ENCODE results near the gene EIPR1. TPM values are rescaled to one million over a fixed set of nuclear protein-coding genes. Genes with fewer than 3 reads are reported as not detected.

EIPR1 gene
- total RNA-seq, 1 donor from 2014 or later, result 46.4 TPM

DNA sequence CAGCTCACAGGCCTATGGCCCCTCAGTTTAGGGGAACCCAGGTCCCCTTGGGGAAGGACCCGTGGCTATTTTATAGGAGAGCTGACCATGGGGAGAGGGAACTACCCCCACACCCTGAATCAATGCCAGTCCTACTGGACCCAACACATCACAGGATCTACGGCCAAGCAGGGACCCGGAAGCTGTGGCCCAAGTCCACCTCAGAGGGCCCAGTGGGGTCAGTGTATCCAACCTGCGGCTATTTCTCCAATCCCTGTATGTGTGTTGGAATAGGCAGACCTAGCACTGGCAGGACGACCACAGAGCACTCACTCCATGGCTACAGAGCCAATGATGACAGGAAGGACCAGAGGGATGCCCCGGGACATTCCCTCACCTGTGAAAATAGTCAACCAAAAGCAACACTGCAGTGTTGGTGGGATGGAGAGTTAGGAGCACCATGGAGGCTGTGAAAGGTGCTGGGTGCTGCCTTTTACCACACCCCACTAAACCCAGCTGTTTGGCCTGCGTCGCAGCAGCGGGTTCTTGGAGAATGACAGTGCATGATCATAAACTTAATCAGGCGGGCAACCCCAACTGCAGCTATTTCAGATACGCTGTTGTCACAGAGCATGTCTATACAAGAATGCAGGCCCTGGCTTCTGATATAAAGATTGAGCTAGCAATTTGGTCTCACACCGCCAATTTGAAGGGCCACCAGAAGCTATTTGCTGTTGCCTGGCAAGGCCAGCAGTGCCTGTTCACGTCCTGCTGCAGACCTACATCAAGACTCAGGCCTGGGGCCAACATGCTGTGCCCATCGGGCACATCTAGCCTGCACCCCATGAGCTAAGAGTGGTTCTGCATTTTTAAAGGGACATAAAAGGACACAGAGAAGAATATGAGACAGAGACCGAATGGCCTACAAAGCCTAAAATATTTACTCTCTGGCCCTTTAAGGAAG, 110.4 kb downstream of the EIPR1 start:
- intact Hi-C loops (cut with micrococcal nuclease), result no loop called here
- no peak for DNase-seq (ENCODE audit: low spot score)
- Mint-ChIP-seq H3K4me3 (ENCODE audit: low read depth) (no peak overlapping the region), H3K4me1 (ENCODE audit: low read depth) (no peaks in the 10 kb centered on the region), H3K36me3 (ENCODE audit: low read depth) (peaks cover 20% of the 10 kb centered on the region), H3K27me3 (ENCODE audit: low read depth) (no peaks in the 10 kb centered on the region), H3K9me3 (peaks cover 5% of the 10 kb centered on the region), H3K27ac (no peak overlapping the region)

DNA sequence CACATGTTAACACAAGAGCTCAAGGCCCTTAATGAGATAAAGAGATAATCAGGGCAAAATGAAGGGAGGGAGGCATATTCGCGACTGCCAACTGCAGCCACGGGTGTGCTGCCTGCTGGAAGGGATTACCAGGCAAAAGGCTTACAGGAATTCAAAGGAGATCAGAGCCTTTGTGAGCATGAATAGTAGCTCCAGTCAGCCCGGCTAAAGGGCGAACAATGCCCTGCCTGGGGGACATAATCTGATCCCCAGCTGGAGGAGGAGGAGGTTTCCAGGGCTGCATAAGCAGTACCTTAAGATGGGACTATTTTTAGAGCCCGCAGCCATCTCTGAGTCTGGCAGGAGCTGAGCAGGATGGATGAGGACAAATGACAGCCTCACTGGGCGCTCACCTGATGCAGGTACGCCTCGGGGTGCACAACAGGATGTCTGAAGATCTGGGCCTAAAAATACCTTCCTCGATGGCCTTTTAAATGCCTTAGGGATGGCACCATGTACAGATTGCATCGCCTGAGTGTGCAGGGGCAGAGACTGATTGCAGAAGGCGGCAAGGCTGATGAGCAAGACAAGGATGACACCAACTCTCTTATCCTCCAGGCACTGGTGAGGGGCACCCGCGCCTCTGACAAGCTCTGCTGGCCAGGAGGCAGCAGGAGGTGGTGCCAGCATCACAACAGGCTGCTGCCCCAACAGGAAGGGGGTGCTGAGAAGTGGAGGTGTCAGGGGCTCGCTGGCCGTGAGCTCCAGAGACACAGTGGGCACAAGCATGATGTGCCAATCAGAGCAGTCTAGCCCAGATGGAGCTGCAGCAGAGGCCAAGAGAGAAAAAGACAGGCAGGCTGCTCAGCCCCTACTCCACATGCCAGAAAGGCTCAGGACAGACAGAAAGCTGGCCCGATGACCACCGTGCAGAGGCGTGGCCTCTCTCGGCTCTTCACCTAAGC, 111.4 kb downstream of the EIPR1 start:
- Mint-ChIP-seq H3K27ac (no peak overlapping the region), H3K36me3 (ENCODE audit: low read depth) (peaks cover 11% of the 10 kb centered on the region), H3K27me3 (ENCODE audit: low read depth) (no peaks in the 10 kb centered on the region), H3K4me3 (ENCODE audit: low read depth) (no peak overlapping the region), H3K9me3 (no peaks in the 10 kb centered on the region), H3K4me1 (ENCODE audit: low read depth) (no peaks in the 10 kb centered on the region)
- no peak for DNase-seq (ENCODE audit: low spot score)
- intact Hi-C loops (cut with micrococcal nuclease), result no loop called here

- DNase-seq (ENCODE audit: low spot score), result no peak
- no peaks in the 10 kb centered on the region for H3K27me3 Mint-ChIP-seq (ENCODE audit: low read depth)
- no peaks in the 10 kb centered on the region for H3K4me1 Mint-ChIP-seq (ENCODE audit: low read depth)
- intact Hi-C loops (cut with micrococcal nuclease), result no loop called here
- no peaks in the 10 kb centered on the region for H3K9me3 Mint-ChIP-seq
- peaks cover 3% of the 10 kb centered on the region for H3K36me3 Mint-ChIP-seq (ENCODE audit: low read depth)
- H3K27ac Mint-ChIP-seq, result no peak overlapping the region
- H3K4me3 Mint-ChIP-seq (ENCODE audit: low read depth), result no peak overlapping the region
Observed at GRCh38 chr2:3265471-3265870, 112.1 kb downstream of the EIPR1 start.

DNA sequence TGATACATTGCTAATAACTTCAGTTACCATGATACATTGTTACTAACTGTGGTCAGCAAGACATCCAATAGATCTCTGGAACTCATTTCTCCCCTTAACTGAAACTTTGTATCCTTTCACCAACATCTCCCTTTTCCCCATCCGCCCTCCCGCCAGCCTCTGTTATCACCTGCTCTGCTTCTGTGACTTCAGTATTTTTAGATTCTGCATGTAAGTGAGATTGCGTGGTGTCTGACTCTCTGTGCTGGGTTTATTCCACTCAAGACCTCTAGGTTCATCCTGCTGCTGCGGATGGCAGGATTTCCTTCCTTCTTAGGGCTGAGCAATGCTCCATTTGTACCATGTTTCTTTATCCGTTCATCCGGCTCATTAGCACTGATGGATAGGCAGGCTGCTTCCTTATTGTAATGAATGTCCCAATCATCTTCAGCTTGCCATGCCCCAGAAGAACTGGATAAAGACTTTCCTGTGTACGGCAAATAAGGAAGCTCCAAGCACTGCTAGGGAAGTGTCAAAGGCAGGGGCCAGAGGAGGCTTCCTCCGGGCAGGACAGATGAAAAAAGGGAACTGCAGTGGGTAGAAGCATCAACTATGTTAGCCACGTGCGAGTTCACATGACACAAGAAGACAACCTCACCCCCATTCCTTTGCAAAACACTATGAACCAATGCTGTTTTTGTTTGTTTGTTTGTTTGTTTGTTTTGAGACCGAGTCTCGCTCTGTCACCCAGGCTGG, 113.4 kb downstream of the EIPR1 start:
- Mint-ChIP-seq H3K27ac (no peak overlapping the region), H3K27me3 (ENCODE audit: low read depth) (no peaks in the 10 kb centered on the region), H3K4me1 (ENCODE audit: low read depth) (peaks cover 4% of the 10 kb centered on the region), H3K36me3 (ENCODE audit: low read depth) (no peaks in the 10 kb centered on the region), H3K9me3 (no peaks in the 10 kb centered on the region), H3K4me3 (ENCODE audit: low read depth) (no peak overlapping the region)
- intact Hi-C loops (cut with micrococcal nuclease), result no loop called here
- no peak for DNase-seq (ENCODE audit: low spot score)

GRCh38 chr2:3263487-3263886, 114.1 kb downstream of the EIPR1 start:
- Mint-ChIP-seq H3K27ac (no peak overlapping the region), H3K27me3 (ENCODE audit: low read depth) (no peaks in the 10 kb centered on the region), H3K9me3 (no peaks in the 10 kb centered on the region), H3K4me1 (ENCODE audit: low read depth) (peaks cover 5% of the 10 kb centered on the region), H3K36me3 (ENCODE audit: low read depth) (no peaks in the 10 kb centered on the region), H3K4me3 (ENCODE audit: low read depth) (no peak overlapping the region)
- no peak for DNase-seq (ENCODE audit: low spot score)
- intact Hi-C loops (cut with micrococcal nuclease), result no loop called here

- peaks cover 5% of the 10 kb centered on the region for H3K4me1 Mint-ChIP-seq (ENCODE audit: low read depth)
- intact Hi-C loops (cut with micrococcal nuclease), result no loop called here
Observed at GRCh38 chr2:3262437-3263388, 114.9 kb downstream of the EIPR1 start.

DNA sequence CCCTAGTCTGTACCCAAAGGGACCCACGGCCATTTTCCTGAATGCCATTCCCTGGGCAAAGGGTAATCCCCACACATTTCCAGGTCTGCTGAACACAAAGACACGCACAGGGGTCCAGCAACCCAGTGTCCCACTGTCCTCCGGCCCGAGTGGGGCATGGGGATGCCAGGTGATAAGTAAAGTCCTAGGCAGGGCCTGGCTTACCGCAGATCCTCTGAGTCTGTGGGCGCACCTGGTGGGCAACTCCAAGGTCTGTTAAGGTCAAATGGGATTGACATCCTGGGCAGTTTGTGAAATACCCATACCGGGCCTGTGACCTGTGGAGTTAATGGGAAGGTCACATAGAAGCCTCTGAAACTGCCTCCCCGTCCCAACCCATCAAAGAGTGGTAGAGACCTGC, 116.1 kb downstream of the EIPR1 start:
- Mint-ChIP-seq H3K9me3 (no peaks in the 10 kb centered on the region), H3K27ac (no peak overlapping the region), H3K36me3 (ENCODE audit: low read depth) (peaks cover 5% of the 10 kb centered on the region), H3K27me3 (ENCODE audit: low read depth) (no peaks in the 10 kb centered on the region), H3K4me1 (ENCODE audit: low read depth) (peaks cover 5% of the 10 kb centered on the region), H3K4me3 (ENCODE audit: low read depth) (no peak overlapping the region)
- intact Hi-C loops (cut with micrococcal nuclease), result no loop called here
- no peak for DNase-seq (ENCODE audit: low spot score)

More at GRCh38 chr2:3262437-3263388, 114.9 kb downstream of the EIPR1 start:
- Mint-ChIP-seq H3K9me3 (no peaks in the 10 kb centered on the region), H3K27me3 (ENCODE audit: low read depth) (no peaks in the 10 kb centered on the region), H3K4me3 (ENCODE audit: low read depth) (no peak overlapping the region), H3K27ac (no peak overlapping the region), H3K36me3 (ENCODE audit: low read depth) (peaks cover 3% of the 10 kb centered on the region)
- no peak for DNase-seq (ENCODE audit: low spot score)

GRCh38 chr2:3260959-3261358, 116.7 kb downstream of the EIPR1 start:
- peaks cover 8% of the 10 kb centered on the region for H3K36me3 Mint-ChIP-seq (ENCODE audit: low read depth)
- H3K4me3 Mint-ChIP-seq (ENCODE audit: low read depth), result no peak overlapping the region
- no peaks in the 10 kb centered on the region for H3K9me3 Mint-ChIP-seq
- H3K27ac Mint-ChIP-seq, result no peak overlapping the region
- no peaks in the 10 kb centered on the region for H3K27me3 Mint-ChIP-seq (ENCODE audit: low read depth)
- intact Hi-C loops (cut with micrococcal nuclease), result no loop called here
- peaks cover 5% of the 10 kb centered on the region for H3K4me1 Mint-ChIP-seq (ENCODE audit: low read depth)
- DNase-seq (ENCODE audit: low spot score), result no peak

GRCh38 chr2:3257826-3258225, 119.8 kb downstream of the EIPR1 start:
- peaks cover 5% of the 10 kb centered on the region for H3K4me1 Mint-ChIP-seq (ENCODE audit: low read depth)
- intact Hi-C loops (cut with micrococcal nuclease), result no loop called here
- no peaks in the 10 kb centered on the region for H3K27me3 Mint-ChIP-seq (ENCODE audit: low read depth)
- DNase-seq (ENCODE audit: low spot score), result no peak
- no peak overlapping the region for H3K4me3 Mint-ChIP-seq (ENCODE audit: low read depth)
- H3K36me3 Mint-ChIP-seq (ENCODE audit: low read depth), result peaks cover 30% of the 10 kb centered on the region
- H3K27ac Mint-ChIP-seq, result no peak overlapping the region
- no peaks in the 10 kb centered on the region for H3K9me3 Mint-ChIP-seq

DNA sequence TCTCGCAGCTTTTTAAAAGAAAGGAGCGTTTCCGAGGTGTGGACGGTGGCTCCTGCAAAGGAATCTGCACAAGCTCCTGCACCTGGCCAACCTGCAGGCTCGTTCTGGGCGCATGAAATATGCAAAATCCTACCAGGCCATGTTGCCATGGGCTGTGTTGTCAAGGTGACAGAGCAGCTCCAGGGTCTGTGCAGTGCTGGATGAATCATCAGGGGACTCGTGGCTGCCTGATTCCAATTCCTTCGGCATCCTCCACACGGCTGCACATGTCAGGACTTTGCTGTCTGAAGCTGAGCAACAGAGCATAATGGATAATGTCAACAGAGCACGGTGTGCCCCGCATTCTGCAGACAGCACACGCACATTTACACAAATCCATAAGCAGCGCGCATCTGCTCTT, 120.5 kb downstream of the EIPR1 start:
- peaks cover 36% of the 10 kb centered on the region for H3K36me3 Mint-ChIP-seq (ENCODE audit: low read depth)
- intact Hi-C loops (cut with micrococcal nuclease), result no loop called here

GRCh38 chr2:3256605-3257004, 121.0 kb downstream of the EIPR1 start:
- intact Hi-C loops (cut with micrococcal nuclease), result no loop called here
- peaks cover 41% of the 10 kb centered on the region for H3K36me3 Mint-ChIP-seq (ENCODE audit: low read depth)

More for the DNA sequence above, 120.5 kb downstream of the EIPR1 start:
- Mint-ChIP-seq H3K4me3 (ENCODE audit: low read depth) (no peak overlapping the region), H3K9me3 (no peaks in the 10 kb centered on the region), H3K27ac (no peak overlapping the region), H3K4me1 (ENCODE audit: low read depth) (peaks cover 5% of the 10 kb centered on the region), H3K27me3 (ENCODE audit: low read depth) (no peaks in the 10 kb centered on the region)
- DNase-seq (ENCODE audit: low spot score), result no peak

More at GRCh38 chr2:3256605-3257004, 121.0 kb downstream of the EIPR1 start:
- no peaks in the 10 kb centered on the region for H3K27me3 Mint-ChIP-seq (ENCODE audit: low read depth)
- H3K4me3 Mint-ChIP-seq (ENCODE audit: low read depth), result no peak overlapping the region
- H3K27ac Mint-ChIP-seq, result no peak overlapping the region
- H3K4me1 Mint-ChIP-seq (ENCODE audit: low read depth), result peaks cover 5% of the 10 kb centered on the region
- DNase-seq (ENCODE audit: low spot score), result no peak
- peaks cover under 1% of the 10 kb centered on the region for H3K9me3 Mint-ChIP-seq

All from activated T-helper 2 cell treated with anti-CD3 and anti-CD28 coated beads, Interferon-gamma antibody, Interleukin-2, Interleukin-4, amounts not matched to agents 10 μg/mL and 5 μg/mL and 100 μg/mL, durations not matched to agents 14 hours and 24 hours and 36 hours (primary cell).